Heart left ventricle (tissue), 13 donors: Measurements from ENCODE around the gene CXCL17.

Source experiments
- POLR2A ChIP-seq, 2 donors: fragments of 450-650 bp; IDR thresholded peaks; one replicate each; pipeline ENCODE4 v1.6.1; 2017; ENCODE audit warnings: antibody characterized with exemption in 2 of 2, mild to moderate bottlenecking in 2 of 2, moderate library complexity in 2 of 2
- TF ChIP-seq, protein P1 (sequence below), 12 donors: fragments of 200-600 bp; sonication (generic) in 4 of 12; IDR thresholded peaks; one replicate each; pipeline versions ENCODE4 v1.5.0 to v1.8.0; 2018 to 2022; ENCODE audit warnings: antibody characterized with exemption in 12 of 12, mild to moderate bottlenecking in 5 of 12
- donor health status: ischemic (EF 13 %, LVEDD 7.1; RV severe dilation, severe dysfunction).
- donor health status: DM: no; HTN: yes; CAD: no.
- donor health status: DM: no; HTN: no; CAD: no.
- donor health status: ischemic (EF 25% LVEDD 6.9; RV normal size, moderate dysfunction).
- donor health status: ischemic (EF 25% LVEDD 5.7; RV mildly dilated, moderate dysfunction).
- donor health status: ischemic (EF 35%, LVEDD 5.7; RV mildly dilated, moderate dysfunction).
- donor health status: nonischemic (EF 11% LVEDD 7.7; RV severe dilation, severe dysfunction).
- donor health status: DM: yes; HTN: yes; CAD: no.
- donor health status: PGD.
- donor health status: ischemic (EF 29% LVEDD 5.4; RV normal size, mild dysfunction).
- donor health status: nonischemic (EF 23%, LVEDD 6.1; RV moderate dilation, normal function).

DNA sequence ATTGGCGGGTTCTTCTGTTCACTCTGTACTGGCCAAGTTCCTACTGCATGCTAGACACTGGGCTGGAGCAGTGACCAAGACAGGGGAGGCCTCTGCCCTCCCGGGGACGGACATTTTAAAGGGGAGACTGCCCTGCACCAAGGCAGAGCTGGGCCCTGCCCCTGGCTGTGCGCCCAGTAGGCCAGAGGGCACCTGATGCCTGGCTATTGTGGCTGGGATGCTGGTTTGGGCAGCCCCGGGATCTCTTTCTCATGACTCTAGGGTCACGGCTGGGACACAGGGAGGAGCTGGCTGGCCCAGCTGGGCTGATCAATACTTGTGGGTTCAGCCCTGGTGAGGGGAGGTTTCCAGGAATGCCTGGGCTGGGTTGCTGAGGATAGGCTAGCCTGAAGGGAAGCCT lies 33.3 kb downstream of the CXCL17 start:
- no peak for TF ChIP-seq POLR2A (IDR thresholded peaks at IDR 0.05)
- TF ChIP-seq, protein P1, sequence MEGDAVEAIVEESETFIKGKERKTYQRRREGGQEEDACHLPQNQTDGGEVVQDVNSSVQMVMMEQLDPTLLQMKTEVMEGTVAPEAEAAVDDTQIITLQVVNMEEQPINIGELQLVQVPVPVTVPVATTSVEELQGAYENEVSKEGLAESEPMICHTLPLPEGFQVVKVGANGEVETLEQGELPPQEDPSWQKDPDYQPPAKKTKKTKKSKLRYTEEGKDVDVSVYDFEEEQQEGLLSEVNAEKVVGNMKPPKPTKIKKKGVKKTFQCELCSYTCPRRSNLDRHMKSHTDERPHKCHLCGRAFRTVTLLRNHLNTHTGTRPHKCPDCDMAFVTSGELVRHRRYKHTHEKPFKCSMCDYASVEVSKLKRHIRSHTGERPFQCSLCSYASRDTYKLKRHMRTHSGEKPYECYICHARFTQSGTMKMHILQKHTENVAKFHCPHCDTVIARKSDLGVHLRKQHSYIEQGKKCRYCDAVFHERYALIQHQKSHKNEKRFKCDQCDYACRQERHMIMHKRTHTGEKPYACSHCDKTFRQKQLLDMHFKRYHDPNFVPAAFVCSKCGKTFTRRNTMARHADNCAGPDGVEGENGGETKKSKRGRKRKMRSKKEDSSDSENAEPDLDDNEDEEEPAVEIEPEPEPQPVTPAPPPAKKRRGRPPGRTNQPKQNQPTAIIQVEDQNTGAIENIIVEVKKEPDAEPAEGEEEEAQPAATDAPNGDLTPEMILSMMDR (IDR thresholded peaks at IDR 0.05) = no peak
